ENCODE measurements around the gene SLC17A4.

Gene SLC17A4

DNA sequence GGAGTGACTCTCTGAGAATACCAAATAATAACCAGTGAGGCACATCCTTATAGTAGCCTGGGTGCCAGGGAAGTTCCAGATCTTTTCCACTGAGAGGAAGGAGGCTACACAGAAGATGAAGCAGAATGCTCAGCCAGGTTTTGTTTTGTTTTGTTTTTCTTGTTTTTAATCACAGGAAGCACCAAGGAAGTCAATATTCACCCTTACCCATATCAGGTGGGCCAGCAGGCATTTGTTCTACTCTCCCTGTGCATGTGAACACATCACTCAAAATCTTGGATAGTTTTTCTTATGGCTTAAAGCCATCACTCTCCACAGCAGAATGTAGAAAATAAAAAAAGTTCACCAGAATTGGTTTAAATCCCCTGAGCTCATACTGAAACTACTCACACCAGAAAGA lies 66.8 kb downstream of the SLC17A4 start:
- DNase-seq (ENCODE audit: low read depth in 3 of 3): no peak

GRCh38 chr6:25829375-25829774 lies 74.8 kb downstream of the SLC17A4 start:
- DNase-seq (ENCODE audit: low read depth in 3 of 3): no peak

DNA sequence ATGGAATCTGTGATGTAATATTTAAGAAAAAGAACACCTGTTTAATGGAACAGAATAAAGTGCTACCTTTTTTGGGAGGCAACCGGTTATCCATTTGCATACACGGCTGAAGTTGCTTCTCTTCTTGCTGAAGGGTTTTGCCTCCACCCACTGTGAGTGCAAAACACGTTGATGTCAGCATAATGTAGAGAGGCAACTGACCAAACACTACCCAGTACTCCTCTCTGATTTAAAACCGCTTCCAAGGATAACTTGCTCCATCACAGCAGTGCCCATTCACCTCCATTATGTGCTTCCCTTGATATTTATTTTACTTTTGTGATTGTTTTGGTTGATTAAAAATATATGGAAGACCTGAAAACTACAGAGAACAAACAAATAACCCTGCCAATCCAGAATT lies 75.9 kb downstream of the SLC17A4 start:
- DNase-seq (ENCODE audit: low read depth in 3 of 3): no peak
